ENCODE measurements around the gene NFIL3. TPM values are rescaled to one million over a fixed set of nuclear protein-coding genes. Genes with fewer than 3 reads are reported as not detected.

NFIL3 gene
- total and polyA plus RNA-seq, 2 donors (not counting 1 experiment from before 2014, with no cell fraction given) = 2.7 to 14.3 TPM

- Mint-ChIP-seq H3K4me1 (no peaks in the 10 kb centered on the region), H3K9me3 (ENCODE audit: insufficient read depth) (no peaks in the 10 kb centered on the region), H3K4me3 (no peak overlapping the region), H3K27me3 (peaks cover 3% of the 10 kb centered on the region), H3K27ac (no peak overlapping the region)
- no peaks in the 10 kb centered on the region for H3K27me3 ChIP-seq (replicated peaks in 1 of 4; ENCODE audit: control extremely low read depth in 1 of 4, control insufficient read depth in 3 of 4, insufficient read depth in 4 of 4, low read length in 3 of 4)
- H3K36me3 ChIP-seq (replicated peaks in 1 of 2; ENCODE audit: control extremely low read depth in 1 of 2, control insufficient read depth in 1 of 2, extremely low read depth in 1 of 2, insufficient read depth in 2 of 2, low read length in 1 of 2) = no peaks in the 10 kb centered on the region
- intact Hi-C loops (cut with micrococcal nuclease) = no loop called here
- POLR2A ChIA-PET = no interaction called here
- H3K27ac ChIP-seq (ENCODE audit: low read length in 2 of 2) = no peak overlapping the region
- CTCF ChIA-PET = no interaction called here
- H3K4me3 ChIP-seq (ENCODE audit: control extremely low read depth in 1 of 5, extremely low read depth in 1 of 5, insufficient read depth in 1 of 5, low read depth in 2 of 5, low read length in 4 of 5) = no peak overlapping the region
- no peak overlapping the region for H3K9ac ChIP-seq (ENCODE audit: low read length)
- DNase-seq (no peak), ATAC-seq (ENCODE audit: low read depth) (no peak)
- peaks cover 0 to 3% (median 0%) of the 10 kb centered on the region in 3 donors for H3K9me3 ChIP-seq (ENCODE audit: control extremely low read depth in 1 of 3, control insufficient read depth in 2 of 3, insufficient read depth in 1 of 3, low read length in 2 of 3)
- no peak for TF ChIP-seq EZH2 (IDR thresholded peaks at IDR 0.05; ENCODE audit: borderline replicate concordance, insufficient read depth, low read depth, low read length, poor library complexity, severe bottlenecking)
- no peak for TF ChIP-seq CTCF (IDR thresholded peaks at IDR 0.05)
- no peaks in the 10 kb centered on the region for H4K20me1 ChIP-seq (ENCODE audit: control insufficient read depth, insufficient read depth, low read length, poor library complexity, severe bottlenecking)
- H2AFZ ChIP-seq (ENCODE audit: insufficient read depth, low read depth, low read length, poor library complexity, severe bottlenecking) = no peak overlapping the region
- H3K79me2 ChIP-seq (ENCODE audit: control insufficient read depth, insufficient read depth, low read length) = no peaks in the 10 kb centered on the region
- H3K4me2 ChIP-seq (replicated peaks; ENCODE audit: low read depth, low read length, poor library complexity, severe bottlenecking) = no peak overlapping the region
- no peaks in the 10 kb centered on the region for H3K4me1 ChIP-seq (ENCODE audit: control insufficient read depth in 2 of 2, insufficient read depth in 2 of 2, low read length in 2 of 2)
Observed at GRCh38 chr9:91383577-91383976, 40.1 kb downstream of the NFIL3 start.

- Histone ChIP-seq H3K9ac (ENCODE audit: low read length) (no peak overlapping the region), H3K4me2 (replicated peaks; ENCODE audit: low read depth, low read length, poor library complexity, severe bottlenecking) (no peak overlapping the region), H3K79me2 (ENCODE audit: control insufficient read depth, insufficient read depth, low read length) (no peaks in the 10 kb centered on the region), H3K9me3 (ENCODE audit: control extremely low read depth in 1 of 3, control insufficient read depth in 2 of 3, insufficient read depth in 1 of 3, low read length in 2 of 3) (peaks cover 0 to 3% (median 2%) of the 10 kb centered on the region in 3 donors), H4K20me1 (ENCODE audit: control insufficient read depth, insufficient read depth, low read length, poor library complexity, severe bottlenecking) (no peaks in the 10 kb centered on the region), H3K4me1 (ENCODE audit: control insufficient read depth in 2 of 2, insufficient read depth in 2 of 2, low read length in 2 of 2) (no peaks in the 10 kb centered on the region), H2AFZ (ENCODE audit: insufficient read depth, low read depth, low read length, poor library complexity, severe bottlenecking) (no peak overlapping the region), H3K4me3 (ENCODE audit: control extremely low read depth in 1 of 5, extremely low read depth in 1 of 5, insufficient read depth in 1 of 5, low read depth in 2 of 5, low read length in 4 of 5) (no peak overlapping the region), H3K27me3 (replicated peaks in 1 of 4; ENCODE audit: control extremely low read depth in 1 of 4, control insufficient read depth in 3 of 4, insufficient read depth in 4 of 4, low read length in 3 of 4) (no peaks in the 10 kb centered on the region), H3K27ac (ENCODE audit: low read length in 2 of 2) (no peak overlapping the region), H3K36me3 (replicated peaks in 1 of 2; ENCODE audit: control extremely low read depth in 1 of 2, control insufficient read depth in 1 of 2, extremely low read depth in 1 of 2, insufficient read depth in 2 of 2, low read length in 1 of 2) (no peaks in the 10 kb centered on the region)
- H3K4me3 Mint-ChIP-seq = no peak overlapping the region
- DNase-seq (no peak), ATAC-seq (ENCODE audit: low read depth) (no peak)
- TF ChIP-seq EZH2 (IDR thresholded peaks at IDR 0.05; ENCODE audit: borderline replicate concordance, insufficient read depth, low read depth, low read length, poor library complexity, severe bottlenecking) (no peak), CTCF (IDR thresholded peaks at IDR 0.05) (no peak)
- H3K4me1 Mint-ChIP-seq = no peaks in the 10 kb centered on the region
- H3K9me3 Mint-ChIP-seq (ENCODE audit: insufficient read depth) = peaks cover 2% of the 10 kb centered on the region
- H3K27me3 Mint-ChIP-seq = peaks cover 3% of the 10 kb centered on the region
- H3K27ac Mint-ChIP-seq = no peak overlapping the region
- intact Hi-C loops (cut with micrococcal nuclease) = no loop called here
- 100% methylated on average over 1 of the region's 4 CpGs for WGBS (ENCODE audit: insufficient coverage)
- ChIA-PET CTCF (no interaction called here), POLR2A (no interaction called here)
Observed at GRCh38 chr9:91382298-91382697, 41.3 kb downstream of the NFIL3 start.
